HG02852 (cell line): Measurements from ENCODE around the gene RPTOR.

Experiments
- ATAC-seq: cut with Tn5 transposase; IDR thresholded peaks from one replicate; pipeline ENCODE4 v1.9.1; 2021; ENCODE audit warnings: mild to moderate bottlenecking, moderate library complexity; ENCODE audit not compliant: unreplicated experiment

Gene RPTOR

GRCh38 chr17:80951121-80952090, 406.8 kb downstream of the RPTOR start:
- ATAC-seq, result no peak

GRCh38 chr17:80952291-80952690, 407.7 kb downstream of the RPTOR start:
- no peak for ATAC-seq

GRCh38 chr17:80953471-80954315, 409.1 kb downstream of the RPTOR start:
- ATAC-seq, result no peak

GRCh38 chr17:80955078-80955477, 410.4 kb downstream of the RPTOR start:
- ATAC-seq, result no peak

- no peak for ATAC-seq
Observed at GRCh38 chr17:80955671-80956280, 411.1 kb downstream of the RPTOR start.

GRCh38 chr17:80956321-80957190, 411.9 kb downstream of the RPTOR start:
- ATAC-seq, result no peak

- ATAC-seq, result no peak
Observed at GRCh38 chr17:80957461-80957941, 412.9 kb downstream of the RPTOR start.

- no peak for ATAC-seq
Observed at GRCh38 chr17:80959330-80960036, 414.8 kb downstream of the RPTOR start.

- ATAC-seq, result no peak
Observed at GRCh38 chr17:80960037-80960796, 415.6 kb downstream of the RPTOR start.

- no peak for ATAC-seq
Observed at GRCh38 chr17:80960797-80961452, 416.3 kb downstream of the RPTOR start.

GRCh38 chr17:80961541-80962330, 417.1 kb downstream of the RPTOR start:
- ATAC-seq, result no peak

- no peak for ATAC-seq
Observed at GRCh38 chr17:80962356-80963329, 418.0 kb downstream of the RPTOR start.

- no peak for ATAC-seq
Observed at GRCh38 chr17:80963812-80964543, 419.3 kb downstream of the RPTOR start.

- ATAC-seq, result no peak
Observed at GRCh38 chr17:80964544-80964856, 419.9 kb downstream of the RPTOR start.

GRCh38 chr17:80964859-80965580, 420.4 kb downstream of the RPTOR start:
- ATAC-seq, result no peak
